HepG2 (cell line): ENCODE measurements around the gene SHROOM1. TPM values are rescaled to one million over a fixed set of nuclear protein-coding genes. Genes with fewer than 3 reads are reported as not detected.
A peak's percentile ranks its signal among the peaks of the same experiment; 100 is the strongest.

Source experiments
- DPF2 ChIP-seq: sonication (generic); formaldehyde crosslinking; IDR thresholded peaks from 2 replicates; pipeline ENCODE4 v1.4.0; 2020; ENCODE audit warnings: mild to moderate bottlenecking, low read depth, missing genetic modification reagents, borderline replicate concordance
- ELF1 ChIP-seq: sonication (generic); formaldehyde crosslinking; IDR thresholded peaks from 2 replicates; pipeline ENCODE4 v1.4.0; 2020; ENCODE audit warnings: missing genetic modification reagents
- ELF3 ChIP-seq: IDR thresholded peaks from 2 replicates; pipeline ENCODE4 v1.6.1; 2016; ENCODE audit warnings: missing genetic modification reagents, missing compliant biosample characterization
- ESRRA ChIP-seq: sonication (generic); formaldehyde crosslinking; IDR thresholded peaks from 2 replicates; pipeline ENCODE4 v1.5.1; 2020; ENCODE audit warnings: mild to moderate bottlenecking, low read depth, missing genetic modification reagents
- IKZF1 ChIP-seq: fragments of 450-650 bp; IDR thresholded peaks from 2 replicates; pipeline ENCODE4 v1.7.1; 2016
- ISL2 ChIP-seq: sonication (generic); formaldehyde crosslinking; IDR thresholded peaks from 2 replicates; pipeline ENCODE4 v1.5.0; 2020; ENCODE audit warnings: missing genetic modification reagents
- JARID2 ChIP-seq: sonication (generic); formaldehyde crosslinking; IDR thresholded peaks from 2 replicates; pipeline ENCODE4 v1.8.1; 2023; ENCODE audit warnings: missing genetic modification reagents, inconsistent platforms; ENCODE audit not compliant: insufficient replicate concordance
- JUNB ChIP-seq: sonication (generic); formaldehyde crosslinking; IDR thresholded peaks from 2 replicates; pipeline ENCODE4 v1.8.0; 2022; ENCODE audit warnings: missing genetic modification reagents, mild to moderate bottlenecking, borderline replicate concordance
- KDM2A ChIP-seq: sonication (generic); formaldehyde crosslinking; IDR thresholded peaks from 2 replicates; pipeline ENCODE4 v1.4.0; 2020; ENCODE audit warnings: low read depth, missing genetic modification reagents, borderline replicate concordance
- KLF9 ChIP-seq: IDR thresholded peaks from 2 replicates; pipeline ENCODE4 v1.6.1; 2016; ENCODE audit warnings: low read depth
- MED13 ChIP-seq: sonication (generic); formaldehyde crosslinking; IDR thresholded peaks from 2 replicates; pipeline ENCODE4 v1.5.0; 2020; ENCODE audit warnings: missing genetic modification reagents
- MTF2 ChIP-seq: sonication (generic); formaldehyde crosslinking; IDR thresholded peaks from 2 replicates; pipeline ENCODE4 v1.5.0; 2020; ENCODE audit warnings: missing genetic modification reagents, borderline replicate concordance
- POGZ ChIP-seq: sonication (generic); formaldehyde crosslinking; IDR thresholded peaks from 2 replicates; pipeline ENCODE4 v1.4.0; 2020; ENCODE audit warnings: mild to moderate bottlenecking, missing genetic modification reagents
- POLR2AphosphoS2 ChIP-seq: IDR thresholded peaks from 2 replicates; pipeline ENCODE4 v1.6.1; 2011; ENCODE audit warnings: low read depth, low read length, improper control_type of control experiment
- ZFP62 ChIP-seq: sonication (generic); formaldehyde crosslinking; IDR thresholded peaks from 2 replicates; pipeline ENCODE4 v1.4.0; 2020; ENCODE audit warnings: missing genetic modification reagents
- ZNF136 ChIP-seq: sonication (generic); formaldehyde crosslinking; IDR thresholded peaks from 2 replicates; pipeline ENCODE4 v1.8.1; 2022; ENCODE audit warnings: low read depth, mild to moderate bottlenecking, moderate library complexity, missing genetic modification reagents
- ZNF180 ChIP-seq: sonication (generic); formaldehyde crosslinking; IDR thresholded peaks from 2 replicates; pipeline ENCODE4 v1.4.0; 2020; ENCODE audit warnings: low read depth, missing genetic modification reagents, borderline replicate concordance
- ZNF224 ChIP-seq: sonication (generic); formaldehyde crosslinking; IDR thresholded peaks from 2 replicates; pipeline ENCODE4 v1.5.0; 2020; ENCODE audit warnings: mild to moderate bottlenecking, missing genetic modification reagents
- ZNF24 ChIP-seq: fragments of 450-650 bp; IDR thresholded peaks from 2 replicates; pipeline ENCODE4 v1.6.1; 2017; ENCODE audit warnings: antibody characterized with exemption, mild to moderate bottlenecking
- ZNF549 ChIP-seq: sonication (generic); formaldehyde crosslinking; IDR thresholded peaks from 2 replicates; pipeline ENCODE4 v1.5.0; 2020; ENCODE audit warnings: missing genetic modification reagents
- ZNF550 ChIP-seq: sonication (generic); formaldehyde crosslinking; IDR thresholded peaks from 2 replicates; pipeline ENCODE4 v1.4.0; 2020; ENCODE audit warnings: mild to moderate bottlenecking, missing genetic modification reagents, borderline replicate concordance
- ZSCAN9 ChIP-seq: IDR thresholded peaks from 2 replicates; pipeline ENCODE4 v1.6.1; 2016; ENCODE audit warnings: borderline replicate concordance
- polyA plus RNA-seq, 8 experiments: library from polyadenylated mRNA; depleted of rRNA in 3 of 8; stranded (reverse) in 7 of 8; unstranded in 1 of 8; fragments of >200 nt; fragmentation: Illumina TruSeq in 4 of 8; extraction: Trizol in 4 of 8; gene quantifications; 2 replicates each; pipeline versions ENCODE4 v1.2.1 to v1.2.3, GENCODE V29; 2011 to 2016; ENCODE audit warnings: low read depth in 4 of 8, missing spikeins in 1 of 8, mixed read lengths in 1 of 8; ENCODE audit not compliant: insufficient read depth in 1 of 8
- total RNA-seq, 5 experiments: library from RNA; depleted of rRNA; stranded (reverse); fragments of >200 nt; fragmentation: Illumina TruSeq; extraction: Trizol; gene quantifications; 2 replicates each; pipeline ENCODE4 v1.2.3, GENCODE V29; 2016; ENCODE audit warnings: low read depth in 1 of 5
- TF ChIP-seq, protein P1 (sequence below): sonication (generic); formaldehyde crosslinking; IDR thresholded peaks from 2 replicates; pipeline ENCODE4 v1.4.0; 2020; ENCODE audit warnings: missing genetic modification reagents
- TF ChIP-seq, protein P2 (sequence below): sonication (generic); formaldehyde crosslinking; IDR thresholded peaks from 2 replicates; pipeline ENCODE4 v1.9.0; 2022; ENCODE audit warnings: low read depth, missing genetic modification reagents
- TF ChIP-seq, protein P3 (sequence below): IDR thresholded peaks from 2 replicates; pipeline ENCODE4 v1.6.1; 2016; ENCODE audit warnings: low read depth, control low read depth

Gene SHROOM1
- total and polyA plus RNA-seq, 2 of the 13 experiments (the other 11 are each of a cell fraction or from before 2014, with no cell fraction given): 18.2 to 25.7 TPM

DNA sequence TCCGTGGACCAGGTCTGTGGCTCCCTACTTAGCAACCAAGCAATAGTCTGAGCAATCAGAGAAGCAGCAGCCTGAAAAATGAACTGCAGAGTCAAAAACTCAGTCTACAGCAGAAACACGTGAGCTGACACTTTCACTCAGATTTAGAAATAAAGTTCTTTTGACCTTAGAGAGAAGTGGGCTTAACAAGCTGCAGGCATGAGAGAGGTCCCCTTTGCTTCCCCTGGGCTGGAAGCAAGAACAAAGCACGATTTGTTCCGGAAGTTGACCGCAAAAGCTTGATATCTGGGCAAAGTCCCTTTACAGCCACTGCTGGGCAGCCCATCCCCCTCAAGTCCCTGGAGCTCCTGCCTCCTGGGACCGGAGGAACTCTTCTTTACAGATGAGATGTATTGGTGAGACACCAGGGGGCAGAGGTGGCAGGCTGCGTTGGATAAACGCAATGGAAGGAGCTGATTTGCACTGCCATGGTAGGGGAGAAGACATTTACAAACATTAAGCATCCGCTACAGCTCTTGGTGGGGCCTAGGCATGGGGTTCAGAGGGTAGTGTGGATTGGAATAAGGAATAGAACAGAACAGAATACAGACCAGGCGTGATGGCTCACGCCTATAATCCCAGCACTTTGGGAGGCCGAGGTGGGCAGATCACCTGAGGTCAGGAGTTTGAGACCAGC, 23.1 kb downstream of the SHROOM1 start (continued):
- TF ChIP-seq ZNF549 (CRISPR knock-in tag) (0 out of 2 replicates have a peak, but pooled peaks have one; percentile 56), IKZF1 (no peak), POGZ (CRISPR knock-in tag) (peak; percentile 70), ISL2 (CRISPR knock-in tag) (peak; percentile 66), ZSCAN9 (CRISPR knock-in tag) (0 out of 2 replicates have a peak, but pooled peaks have one; percentile 41), JUNB (no peak), ZNF224 (CRISPR knock-in tag) (0 out of 2 replicates have a peak, but pooled peaks have one; percentile 64), ZNF180 (no peak), ESRRA (peak; percentile 78; the same call in 1 of the 2 replicates), ZNF136 (CRISPR knock-in tag) (0 out of 2 replicates have a peak, but pooled peaks have one; percentile 46), JARID2 (no peak), KDM2A (CRISPR knock-in tag) (peak; percentile 77; the same call in 1 of the 2 replicates), MTF2 (no peak), ZNF550 (no peak), MED13 (CRISPR knock-in tag) (peak; percentile 72; the same call in 1 of the 2 replicates), POLR2AphosphoS2 (no peak), KLF9 (no peak), ELF3 (CRISPR knock-in tag) (peak; percentile 96), DPF2 (CRISPR knock-in tag) (peak; percentile 71; the same call in 1 of the 2 replicates), ZFP62 (CRISPR knock-in tag) (no peak), ZNF24 (peak; percentile 22; the same call in 1 of the 2 replicates), ELF1 (CRISPR knock-in tag) (peak; percentile 83)
- TF ChIP-seq, protein P1, sequence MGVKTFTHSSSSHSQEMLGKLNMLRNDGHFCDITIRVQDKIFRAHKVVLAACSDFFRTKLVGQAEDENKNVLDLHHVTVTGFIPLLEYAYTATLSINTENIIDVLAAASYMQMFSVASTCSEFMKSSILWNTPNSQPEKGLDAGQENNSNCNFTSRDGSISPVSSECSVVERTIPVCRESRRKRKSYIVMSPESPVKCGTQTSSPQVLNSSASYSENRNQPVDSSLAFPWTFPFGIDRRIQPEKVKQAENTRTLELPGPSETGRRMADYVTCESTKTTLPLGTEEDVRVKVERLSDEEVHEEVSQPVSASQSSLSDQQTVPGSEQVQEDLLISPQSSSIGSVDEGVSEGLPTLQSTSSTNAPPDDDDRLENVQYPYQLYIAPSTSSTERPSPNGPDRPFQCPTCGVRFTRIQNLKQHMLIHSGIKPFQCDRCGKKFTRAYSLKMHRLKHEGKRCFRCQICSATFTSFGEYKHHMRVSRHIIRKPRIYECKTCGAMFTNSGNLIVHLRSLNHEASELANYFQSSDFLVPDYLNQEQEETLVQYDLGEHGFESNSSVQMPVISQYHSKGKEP (CRISPR knock-in tag): no peak
- TF ChIP-seq, protein P2, sequence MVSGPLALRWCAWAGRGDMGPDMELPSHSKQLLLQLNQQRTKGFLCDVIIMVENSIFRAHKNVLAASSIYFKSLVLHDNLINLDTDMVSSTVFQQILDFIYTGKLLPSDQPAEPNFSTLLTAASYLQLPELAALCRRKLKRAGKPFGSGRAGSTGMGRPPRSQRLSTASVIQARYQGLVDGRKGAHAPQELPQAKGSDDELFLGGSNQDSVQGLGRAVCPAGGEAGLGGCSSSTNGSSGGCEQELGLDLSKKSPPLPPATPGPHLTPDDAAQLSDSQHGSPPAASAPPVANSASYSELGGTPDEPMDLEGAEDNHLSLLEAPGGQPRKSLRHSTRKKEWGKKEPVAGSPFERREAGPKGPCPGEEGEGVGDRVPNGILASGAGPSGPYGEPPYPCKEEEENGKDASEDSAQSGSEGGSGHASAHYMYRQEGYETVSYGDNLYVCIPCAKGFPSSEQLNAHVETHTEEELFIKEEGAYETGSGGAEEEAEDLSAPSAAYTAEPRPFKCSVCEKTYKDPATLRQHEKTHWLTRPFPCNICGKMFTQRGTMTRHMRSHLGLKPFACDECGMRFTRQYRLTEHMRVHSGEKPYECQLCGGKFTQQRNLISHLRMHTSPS (CRISPR knock-in tag): peak; percentile 42; the same call in 1 of the 2 replicates
- TF ChIP-seq, protein P3, sequence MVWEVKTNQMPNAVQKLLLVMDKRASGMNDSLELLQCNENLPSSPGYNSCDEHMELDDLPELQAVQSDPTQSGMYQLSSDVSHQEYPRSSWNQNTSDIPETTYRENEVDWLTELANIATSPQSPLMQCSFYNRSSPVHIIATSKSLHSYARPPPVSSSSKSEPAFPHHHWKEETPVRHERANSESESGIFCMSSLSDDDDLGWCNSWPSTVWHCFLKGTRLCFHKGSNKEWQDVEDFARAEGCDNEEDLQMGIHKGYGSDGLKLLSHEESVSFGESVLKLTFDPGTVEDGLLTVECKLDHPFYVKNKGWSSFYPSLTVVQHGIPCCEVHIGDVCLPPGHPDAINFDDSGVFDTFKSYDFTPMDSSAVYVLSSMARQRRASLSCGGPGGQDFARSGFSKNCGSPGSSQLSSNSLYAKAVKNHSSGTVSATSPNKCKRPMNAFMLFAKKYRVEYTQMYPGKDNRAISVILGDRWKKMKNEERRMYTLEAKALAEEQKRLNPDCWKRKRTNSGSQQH: no peak
